Astrocyte of the spinal cord (primary cell): ENCODE data around the gene THSD7B.
A peak's percentile ranks its signal among the peaks of the same experiment; 100 is the strongest.

ENCODE experiments used
- DNase-seq: peaks from one replicate; pipeline ENCODE4 v3.0.0; 2011; ENCODE audit warnings: low read depth, low spot score
- H3K4me3 ChIP-seq: 2 replicates; pipeline ENCODE4 v1.5.1; 2011; ENCODE audit warnings: low read depth, mild to moderate bottlenecking, low read length, moderate library complexity
- CTCF ChIP-seq: IDR thresholded peaks from 2 replicates; pipeline ENCODE4 v1.5.1; 2012; ENCODE audit warnings: low read depth, mild to moderate bottlenecking, low read length, inconsistent platforms
- in situ Hi-C: cut with HindIII; loops from 2 replicates; pipeline ENCODE4 v1.10.0; 2017; ENCODE audit warnings: low sequenced_read_pairs

Gene THSD7B

GRCh38 chr2:137118140-137118539 is 352.8 kb downstream of the THSD7B start:
- no peak overlapping the region for H3K4me3 ChIP-seq
- in situ Hi-C loops, result no loop called here
- no peak for TF ChIP-seq CTCF
- DNase-seq, result no peak

- in situ Hi-C loops, result no loop called here
- no peak for TF ChIP-seq CTCF
- H3K4me3 ChIP-seq, result no peak overlapping the region
- DNase-seq, result peak; percentile 66
Measured at GRCh38 chr2:137123226-137123625, 357.9 kb downstream of the THSD7B start.

- no peak for DNase-seq
- H3K4me3 ChIP-seq, result no peak overlapping the region
- in situ Hi-C loops, result no loop called here
- no peak for TF ChIP-seq CTCF
Measured at GRCh38 chr2:137133225-137133624, 367.9 kb downstream of the THSD7B start.

- in situ Hi-C loops, result no loop called here
- DNase-seq, result no peak
- H3K4me3 ChIP-seq, result no peak overlapping the region
- no peak for TF ChIP-seq CTCF
Measured at GRCh38 chr2:137138263-137138662, 372.9 kb downstream of the THSD7B start.

GRCh38 chr2:137151731-137152130 is 386.4 kb downstream of the THSD7B start:
- in situ Hi-C loops, result no loop called here
- TF ChIP-seq CTCF, result no peak
- H3K4me3 ChIP-seq, result no peak overlapping the region
- no peak for DNase-seq

- in situ Hi-C loops, result no loop called here
- no peak for DNase-seq
- TF ChIP-seq CTCF, result no peak
Measured at GRCh38 chr2:137154946-137155345, 389.6 kb downstream of the THSD7B start.

More at GRCh38 chr2:137154946-137155345, 389.6 kb downstream of the THSD7B start:
- no peak overlapping the region for H3K4me3 ChIP-seq
